ENCODE results near the gene BCAR3.

DNA sequence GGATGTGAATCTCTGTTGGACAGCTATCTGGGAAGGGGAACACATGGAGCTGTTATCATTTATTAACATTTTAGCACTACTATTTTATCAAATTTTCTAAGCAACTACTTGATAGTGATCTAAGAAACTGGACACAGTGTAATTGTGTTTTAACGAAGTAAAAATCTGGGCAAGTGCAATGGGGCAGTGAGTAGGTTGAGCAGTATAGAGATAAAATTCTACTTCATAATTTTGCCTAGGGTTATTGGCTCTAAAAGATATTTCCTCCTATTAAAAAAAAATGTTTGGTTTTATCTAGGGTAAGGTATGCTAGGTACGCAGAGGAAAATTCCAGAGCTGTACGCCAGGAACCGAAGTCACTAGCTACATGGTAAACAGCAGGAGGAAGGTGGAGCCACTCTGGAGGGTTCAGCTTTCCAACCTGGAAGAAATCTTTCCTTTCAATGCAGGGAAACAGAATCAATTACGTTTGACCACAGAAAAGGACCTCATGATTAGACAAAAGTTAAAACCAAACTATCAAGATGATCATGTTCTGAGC lies 43.3 kb downstream of the BCAR3 start:
- TF ChIP-seq POLR2AphosphoS5 (IDR thresholded peaks at IDR 0.05) (no peak), POLR2A (IDR thresholded peaks at IDR 0.05) (no peak)
- TF ChIP-seq, protein P1, sequence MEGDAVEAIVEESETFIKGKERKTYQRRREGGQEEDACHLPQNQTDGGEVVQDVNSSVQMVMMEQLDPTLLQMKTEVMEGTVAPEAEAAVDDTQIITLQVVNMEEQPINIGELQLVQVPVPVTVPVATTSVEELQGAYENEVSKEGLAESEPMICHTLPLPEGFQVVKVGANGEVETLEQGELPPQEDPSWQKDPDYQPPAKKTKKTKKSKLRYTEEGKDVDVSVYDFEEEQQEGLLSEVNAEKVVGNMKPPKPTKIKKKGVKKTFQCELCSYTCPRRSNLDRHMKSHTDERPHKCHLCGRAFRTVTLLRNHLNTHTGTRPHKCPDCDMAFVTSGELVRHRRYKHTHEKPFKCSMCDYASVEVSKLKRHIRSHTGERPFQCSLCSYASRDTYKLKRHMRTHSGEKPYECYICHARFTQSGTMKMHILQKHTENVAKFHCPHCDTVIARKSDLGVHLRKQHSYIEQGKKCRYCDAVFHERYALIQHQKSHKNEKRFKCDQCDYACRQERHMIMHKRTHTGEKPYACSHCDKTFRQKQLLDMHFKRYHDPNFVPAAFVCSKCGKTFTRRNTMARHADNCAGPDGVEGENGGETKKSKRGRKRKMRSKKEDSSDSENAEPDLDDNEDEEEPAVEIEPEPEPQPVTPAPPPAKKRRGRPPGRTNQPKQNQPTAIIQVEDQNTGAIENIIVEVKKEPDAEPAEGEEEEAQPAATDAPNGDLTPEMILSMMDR (IDR thresholded peaks at IDR 0.05): no peak
